ENCODE measurements around the gene TTC36.
"Not testable (repeated sequence)": the region's sequence is repeated elsewhere in the genome, so short reads cannot be mapped to it uniquely, and the experiment has no call there.

The TTC36 gene

GRCh38 chr11:118552341-118552740 is 25.1 kb downstream of the TTC36 start:
- H3K4me1 ChIP-seq (ENCODE audit: control insufficient read depth, insufficient read depth, low read length, unreplicated experiment), result no peaks in the 10 kb centered on the region
- H3K36me3 ChIP-seq (ENCODE audit: insufficient read depth, low read length), result peaks cover 14% of the 10 kb centered on the region; the same call in 1 of the 2 replicates
- no peaks in the 10 kb centered on the region for H3K79me2 ChIP-seq (ENCODE audit: control insufficient read depth, insufficient read depth, low read length, unreplicated experiment)
- H3K4me3 ChIP-seq (ENCODE audit: low read depth, low read length), result no peak overlapping the region
- no peak overlapping the region for H3K27ac ChIP-seq (ENCODE audit: low read depth, low read length)
- H2AFZ ChIP-seq (ENCODE audit: low read length, unreplicated experiment), result no peak overlapping the region
- H3K27me3 ChIP-seq (ENCODE audit: insufficient read depth, low read length), result no peaks in the 10 kb centered on the region

GRCh38 chr11:118560806-118561205 is 33.5 kb downstream of the TTC36 start:
- Histone ChIP-seq H3K27ac (ENCODE audit: low read depth, low read length) (no peak overlapping the region), H3K4me1 (ENCODE audit: control insufficient read depth, insufficient read depth, low read length, unreplicated experiment) (peaks cover 7% of the 10 kb centered on the region)

GRCh38 chr11:118565051-118565450 is 37.8 kb downstream of the TTC36 start:
- Histone ChIP-seq H3K4me3 (ENCODE audit: low read depth, low read length) (peak overlapping the region; percentile 82), H3K79me2 (ENCODE audit: control insufficient read depth, insufficient read depth, low read length, unreplicated experiment) (peaks cover 2% of the 10 kb centered on the region), H3K36me3 (ENCODE audit: insufficient read depth, low read length) (0 out of 2 replicates have a peak, but pooled peaks cover 4% of the 10 kb centered on the region), H3K27me3 (ENCODE audit: insufficient read depth, low read length) (no peaks in the 10 kb centered on the region), H2AFZ (ENCODE audit: low read length, unreplicated experiment) (peak overlapping the region; percentile 54), H3K27ac (ENCODE audit: low read depth, low read length) (no peak overlapping the region), H3K4me1 (ENCODE audit: control insufficient read depth, insufficient read depth, low read length, unreplicated experiment) (peaks cover 7% of the 10 kb centered on the region)

More at GRCh38 chr11:118560806-118561205, 33.5 kb downstream of the TTC36 start:
- H3K27me3 ChIP-seq (ENCODE audit: insufficient read depth, low read length), result no peaks in the 10 kb centered on the region
- H3K79me2 ChIP-seq (ENCODE audit: control insufficient read depth, insufficient read depth, low read length, unreplicated experiment), result peaks cover 2% of the 10 kb centered on the region
- H3K4me3 ChIP-seq (ENCODE audit: low read depth, low read length), result no peak overlapping the region
- peaks cover 8% of the 10 kb centered on the region for H3K36me3 ChIP-seq (ENCODE audit: insufficient read depth, low read length)
- H2AFZ ChIP-seq (ENCODE audit: low read length, unreplicated experiment), result no peak overlapping the region

GRCh38 chr11:118569670-118570069 is 42.4 kb downstream of the TTC36 start:
- Histone ChIP-seq H3K79me2 (ENCODE audit: control insufficient read depth, insufficient read depth, low read length, unreplicated experiment) (peaks cover 27% of the 10 kb centered on the region), H3K4me1 (ENCODE audit: control insufficient read depth, insufficient read depth, low read length, unreplicated experiment) (peaks cover 19% of the 10 kb centered on the region), H3K27me3 (ENCODE audit: insufficient read depth, low read length) (no peaks in the 10 kb centered on the region), H3K4me3 (ENCODE audit: low read depth, low read length) (no peak overlapping the region), H3K36me3 (ENCODE audit: insufficient read depth, low read length) (no peaks in the 10 kb centered on the region), H3K27ac (ENCODE audit: low read depth, low read length) (no peak overlapping the region), H2AFZ (ENCODE audit: low read length, unreplicated experiment) (no peak overlapping the region)

- Histone ChIP-seq H3K4me3 (ENCODE audit: low read depth, low read length) (no peak overlapping the region), H3K36me3 (ENCODE audit: insufficient read depth, low read length) (no peaks in the 10 kb centered on the region), H3K27ac (ENCODE audit: low read depth, low read length) (0 out of 2 replicates have a peak overlapping the region, but pooled peaks have one; percentile 96), H2AFZ (ENCODE audit: low read length, unreplicated experiment) (peak overlapping the region; percentile 76), H3K79me2 (ENCODE audit: control insufficient read depth, insufficient read depth, low read length, unreplicated experiment) (peaks cover 36% of the 10 kb centered on the region), H3K4me1 (ENCODE audit: control insufficient read depth, insufficient read depth, low read length, unreplicated experiment) (peaks cover 24% of the 10 kb centered on the region), H3K27me3 (ENCODE audit: insufficient read depth, low read length) (no peaks in the 10 kb centered on the region)
Observed at GRCh38 chr11:118570787-118571186, 43.5 kb downstream of the TTC36 start.

- Histone ChIP-seq H3K4me3 (ENCODE audit: low read depth, low read length) (peak overlapping the region; percentile 99), H3K27ac (ENCODE audit: low read depth, low read length) (peak overlapping the region; percentile 96), H2AFZ (ENCODE audit: low read length, unreplicated experiment) (peak overlapping the region; percentile 76), H3K4me1 (ENCODE audit: control insufficient read depth, insufficient read depth, low read length, unreplicated experiment) (peaks cover 30% of the 10 kb centered on the region), H3K79me2 (ENCODE audit: control insufficient read depth, insufficient read depth, low read length, unreplicated experiment) (peaks cover 43% of the 10 kb centered on the region)
- not testable (repeated sequence) for H3K27me3 ChIP-seq (ENCODE audit: insufficient read depth, low read length); H3K36me3 ChIP-seq (ENCODE audit: insufficient read depth, low read length)
Observed at GRCh38 chr11:118571701-118572060, 44.4 kb downstream of the TTC36 start.

- Histone ChIP-seq H2AFZ (ENCODE audit: low read length, unreplicated experiment) (peak within 1 kb of the TSS; percentile 76), H3K27ac (ENCODE audit: low read depth, low read length) (peak within 1 kb of the TSS; percentile 96), H3K36me3 (ENCODE audit: insufficient read depth, low read length) (no peaks in the 10 kb centered on the region), H3K79me2 (ENCODE audit: control insufficient read depth, insufficient read depth, low read length, unreplicated experiment) (peaks cover 50% of the 10 kb centered on the region), H3K27me3 (ENCODE audit: insufficient read depth, low read length) (no peaks in the 10 kb centered on the region), H3K4me3 (ENCODE audit: low read depth, low read length) (peak within 1 kb of the TSS; percentile 99), H3K4me1 (ENCODE audit: control insufficient read depth, insufficient read depth, low read length, unreplicated experiment) (peaks cover 30% of the 10 kb centered on the region)
Observed at GRCh38 chr11:118572061-118572980, 45.0 kb downstream of the TTC36 start, which contains the start of gene ARCN1. Gene ARCN1 (plus strand): TSS chr11:118572409. CDS start chr11:118572548, 139 bp downstream.

GRCh38 chr11:118572981-118573550 is 45.8 kb downstream of the TTC36 start:
- H3K4me1 ChIP-seq (ENCODE audit: control insufficient read depth, insufficient read depth, low read length, unreplicated experiment), result peaks cover 30% of the 10 kb centered on the region
- H3K36me3 ChIP-seq (ENCODE audit: insufficient read depth, low read length), result no peaks in the 10 kb centered on the region
- H2AFZ ChIP-seq (ENCODE audit: low read length, unreplicated experiment), result peak overlapping the region; percentile 45
- peak overlapping the region; percentile 96 for H3K27ac ChIP-seq (ENCODE audit: low read depth, low read length)
- peaks cover 57% of the 10 kb centered on the region for H3K79me2 ChIP-seq (ENCODE audit: control insufficient read depth, insufficient read depth, low read length, unreplicated experiment)
- no peaks in the 10 kb centered on the region for H3K27me3 ChIP-seq (ENCODE audit: insufficient read depth, low read length)
- H3K4me3 ChIP-seq (ENCODE audit: low read depth, low read length), result peak overlapping the region; percentile 99

- no peaks in the 10 kb centered on the region for H3K36me3 ChIP-seq (ENCODE audit: insufficient read depth, low read length)
- H3K27ac ChIP-seq (ENCODE audit: low read depth, low read length), result no peak overlapping the region
- H3K4me1 ChIP-seq (ENCODE audit: control insufficient read depth, insufficient read depth, low read length, unreplicated experiment), result peaks cover 40% of the 10 kb centered on the region
- H3K27me3 ChIP-seq (ENCODE audit: insufficient read depth, low read length), result no peaks in the 10 kb centered on the region
- H3K79me2 ChIP-seq (ENCODE audit: control insufficient read depth, insufficient read depth, low read length, unreplicated experiment), result peaks cover 70% of the 10 kb centered on the region
- H2AFZ ChIP-seq (ENCODE audit: low read length, unreplicated experiment), result no peak overlapping the region
- H3K4me3 ChIP-seq (ENCODE audit: low read depth, low read length), result peak overlapping the region; percentile 99
Observed at GRCh38 chr11:118574636-118575035, 47.4 kb downstream of the TTC36 start.

- H2AFZ ChIP-seq (ENCODE audit: low read length, unreplicated experiment); H3K4me3 ChIP-seq (ENCODE audit: low read depth, low read length); H3K27me3 ChIP-seq (ENCODE audit: insufficient read depth, low read length); H3K27ac ChIP-seq (ENCODE audit: low read depth, low read length): not testable (repeated sequence)
- peaks cover 37% of the 10 kb centered on the region for H3K4me1 ChIP-seq (ENCODE audit: control insufficient read depth, insufficient read depth, low read length, unreplicated experiment)
- peaks cover 14% of the 10 kb centered on the region for H3K36me3 ChIP-seq (ENCODE audit: insufficient read depth, low read length)
- H3K79me2 ChIP-seq (ENCODE audit: control insufficient read depth, insufficient read depth, low read length, unreplicated experiment), result peaks cover 93% of the 10 kb centered on the region
Observed at GRCh38 chr11:118577995-118578394, 50.7 kb downstream of the TTC36 start.
